Loucy (cell line): ENCODE measurements around the gene ZNF613.
"Not testable (repeated sequence)": the region's sequence is repeated elsewhere in the genome, so short reads cannot be mapped to it uniquely, and the experiment has no call there.

Experiments used
- H2AFZ ChIP-seq: fragments of 200-600 bp; sonication (generic); 2 replicates; pipeline ENCODE4 v1.6.0; 2016; ENCODE audit warnings: antibody characterized with exemption, mild to moderate bottlenecking, low read length, moderate library complexity
- H3F3A ChIP-seq: fragments of 200-600 bp; 2 replicates; pipeline ENCODE4 v1.6.0; 2016; ENCODE audit warnings: antibody characterized with exemption, low read depth, mild to moderate bottlenecking
- H3K27me3 ChIP-seq: fragments of 200-600 bp; sonication (generic); 2 replicates; pipeline ENCODE4 v1.6.1; 2014; ENCODE audit warnings: low read length, mild to moderate bottlenecking; ENCODE audit not compliant: insufficient read depth, poor library complexity, severe bottlenecking
- H3K36me3 ChIP-seq: fragments of 200-600 bp; sonication (generic); 2 replicates; pipeline ENCODE4 v1.6.1; 2016; ENCODE audit warnings: low read length; ENCODE audit not compliant: insufficient read depth
- H3K4me1 ChIP-seq: fragments of 200-600 bp; sonication (generic); 2 replicates; pipeline ENCODE4 v1.5.1; 2014; ENCODE audit warnings: low read length, mild to moderate bottlenecking; ENCODE audit not compliant: insufficient read depth, poor library complexity, severe bottlenecking
- H3K4me2 ChIP-seq: fragments of 200-600 bp; sonication (generic); 2 replicates; pipeline ENCODE4 v1.6.0; 2014; ENCODE audit warnings: antibody characterized with exemption, low read length, low read depth, mild to moderate bottlenecking; ENCODE audit not compliant: poor library complexity, severe bottlenecking
- H3K4me3 ChIP-seq: fragments of 200-600 bp; sonication (generic); 2 replicates; pipeline ENCODE4 v1.5.1; 2014; ENCODE audit warnings: low read length, mild to moderate bottlenecking, mixed read lengths; ENCODE audit not compliant: poor library complexity, severe bottlenecking
- H3K79me2 ChIP-seq: fragments of 200-600 bp; sonication (generic); 2 replicates; pipeline ENCODE4 v1.6.1; 2014; ENCODE audit warnings: low read length; ENCODE audit not compliant: insufficient read depth
- H3K9ac ChIP-seq: fragments of 200-600 bp; sonication (generic); 2 replicates; pipeline ENCODE4 v1.6.0; 2014; ENCODE audit warnings: mild to moderate bottlenecking, low read depth, low read length, moderate library complexity; ENCODE audit not compliant: poor library complexity, severe bottlenecking
- H3K9me2 ChIP-seq: fragments of 200-600 bp; sonication (generic); replicated peaks from 2 replicates; pipeline ENCODE4 v1.6.1; 2016; ENCODE audit warnings: low read depth, low read length, mixed read lengths
- H3K9me3 ChIP-seq: fragments of 200-600 bp; sonication (generic); 2 replicates; pipeline ENCODE4 v1.6.1; 2014; ENCODE audit warnings: mild to moderate bottlenecking, antibody characterized with exemption, low read length, low read depth; ENCODE audit not compliant: insufficient read depth
- H4K20me1 ChIP-seq: fragments of 200-600 bp; sonication (generic); 2 replicates; pipeline ENCODE4 v1.6.0; 2014; ENCODE audit warnings: antibody characterized with exemption, low read length, mild to moderate bottlenecking; ENCODE audit not compliant: insufficient read depth, poor library complexity, severe bottlenecking
- EZH2phosphoT487 ChIP-seq: fragments of 200-600 bp; IDR thresholded peaks from 2 replicates; pipeline ENCODE4 v1.6.1; 2018; ENCODE audit warnings: antibody characterized with exemption, mild to moderate bottlenecking, moderate library complexity, borderline replicate concordance
- TF ChIP-seq, protein P1 (sequence below): fragments of 200-600 bp; sonication (generic); conservative IDR thresholded peaks from 2 replicates; pipeline ENCODE4 v1.5.1; 2014; ENCODE audit warnings: mild to moderate bottlenecking, antibody characterized with exemption, low read length

Gene ZNF613

DNA sequence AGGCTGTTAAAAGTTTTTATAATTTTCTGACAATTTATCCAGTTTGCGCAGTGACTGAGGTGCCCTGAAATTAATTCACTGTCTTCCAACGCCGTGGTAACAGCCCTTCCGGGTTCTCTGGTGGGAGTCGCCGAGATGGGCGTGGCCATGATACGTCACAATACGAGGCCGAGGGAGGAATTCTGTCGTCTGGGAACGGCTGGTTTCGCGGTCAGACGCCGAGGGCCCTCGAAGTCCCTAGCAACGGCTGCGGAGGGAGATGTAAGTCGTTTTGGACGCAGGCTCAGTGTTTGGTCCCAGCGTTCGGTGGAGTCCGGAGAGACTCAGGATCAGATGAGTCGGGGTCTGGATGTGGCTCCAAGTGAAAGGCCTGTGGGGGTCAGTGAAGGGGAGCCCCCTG is 21.7 kb downstream of the ZNF613 start:
- no peaks in the 10 kb centered on the region for H4K20me1 ChIP-seq
- H3K36me3 ChIP-seq, result peaks cover 25% of the 10 kb centered on the region
- no peaks in the 10 kb centered on the region for H3K27me3 ChIP-seq
- no peak overlapping the region for H3K4me3 ChIP-seq
- no peak overlapping the region for H3K4me2 ChIP-seq
- no peak for TF ChIP-seq EZH2phosphoT487
- TF ChIP-seq, protein P1, sequence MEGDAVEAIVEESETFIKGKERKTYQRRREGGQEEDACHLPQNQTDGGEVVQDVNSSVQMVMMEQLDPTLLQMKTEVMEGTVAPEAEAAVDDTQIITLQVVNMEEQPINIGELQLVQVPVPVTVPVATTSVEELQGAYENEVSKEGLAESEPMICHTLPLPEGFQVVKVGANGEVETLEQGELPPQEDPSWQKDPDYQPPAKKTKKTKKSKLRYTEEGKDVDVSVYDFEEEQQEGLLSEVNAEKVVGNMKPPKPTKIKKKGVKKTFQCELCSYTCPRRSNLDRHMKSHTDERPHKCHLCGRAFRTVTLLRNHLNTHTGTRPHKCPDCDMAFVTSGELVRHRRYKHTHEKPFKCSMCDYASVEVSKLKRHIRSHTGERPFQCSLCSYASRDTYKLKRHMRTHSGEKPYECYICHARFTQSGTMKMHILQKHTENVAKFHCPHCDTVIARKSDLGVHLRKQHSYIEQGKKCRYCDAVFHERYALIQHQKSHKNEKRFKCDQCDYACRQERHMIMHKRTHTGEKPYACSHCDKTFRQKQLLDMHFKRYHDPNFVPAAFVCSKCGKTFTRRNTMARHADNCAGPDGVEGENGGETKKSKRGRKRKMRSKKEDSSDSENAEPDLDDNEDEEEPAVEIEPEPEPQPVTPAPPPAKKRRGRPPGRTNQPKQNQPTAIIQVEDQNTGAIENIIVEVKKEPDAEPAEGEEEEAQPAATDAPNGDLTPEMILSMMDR, result no peak
- no peaks in the 10 kb centered on the region for H3K4me1 ChIP-seq
- H3K9me3 ChIP-seq, result peaks cover 29% of the 10 kb centered on the region; the same call in 1 of the 2 replicates
- no peaks in the 10 kb centered on the region for H3K9me2 ChIP-seq
- no peaks in the 10 kb centered on the region for H3K79me2 ChIP-seq
- H2AFZ ChIP-seq, result no peak overlapping the region
- H3F3A ChIP-seq, result no peaks in the 10 kb centered on the region
- no peak overlapping the region for H3K9ac ChIP-seq

GRCh38 chr19:51957846-51958245 is 30.6 kb downstream of the ZNF613 start:
- H3F3A ChIP-seq, result not testable (repeated sequence)

DNA sequence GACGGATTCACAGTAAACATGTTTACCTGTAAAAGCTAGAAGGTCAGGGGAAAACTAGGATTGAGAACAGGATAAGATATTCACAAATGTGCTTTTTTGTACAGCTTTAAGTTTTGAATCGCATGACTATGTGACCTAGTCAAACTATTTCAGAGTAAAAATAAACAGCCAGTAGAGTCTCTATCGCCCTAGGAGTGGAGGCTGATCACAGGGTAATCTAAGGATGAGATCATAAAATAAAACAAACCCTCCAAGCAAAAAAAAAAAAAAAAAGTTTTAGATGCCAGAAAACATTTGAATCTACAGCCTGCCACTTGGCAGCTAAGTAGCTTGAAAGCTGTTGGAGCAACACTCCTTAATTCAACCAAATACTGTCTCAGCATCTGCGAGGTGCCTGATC is 32.5 kb downstream of the ZNF613 start:
- H3K9ac ChIP-seq, result no peak overlapping the region
- TF ChIP-seq, protein P1, result no peak
- no peak for TF ChIP-seq EZH2phosphoT487
- no peaks in the 10 kb centered on the region for H3K9me3 ChIP-seq

More at GRCh38 chr19:51957846-51958245, 30.6 kb downstream of the ZNF613 start:
- not testable (repeated sequence) for H3K9me2 ChIP-seq, H3K9me3 ChIP-seq, H3K4me1 ChIP-seq, H4K20me1 ChIP-seq, H3K4me2 ChIP-seq, H2AFZ ChIP-seq, H3K9ac ChIP-seq, H3K4me3 ChIP-seq, H3K27me3 ChIP-seq, H3K79me2 ChIP-seq, H3K36me3 ChIP-seq

DNA sequence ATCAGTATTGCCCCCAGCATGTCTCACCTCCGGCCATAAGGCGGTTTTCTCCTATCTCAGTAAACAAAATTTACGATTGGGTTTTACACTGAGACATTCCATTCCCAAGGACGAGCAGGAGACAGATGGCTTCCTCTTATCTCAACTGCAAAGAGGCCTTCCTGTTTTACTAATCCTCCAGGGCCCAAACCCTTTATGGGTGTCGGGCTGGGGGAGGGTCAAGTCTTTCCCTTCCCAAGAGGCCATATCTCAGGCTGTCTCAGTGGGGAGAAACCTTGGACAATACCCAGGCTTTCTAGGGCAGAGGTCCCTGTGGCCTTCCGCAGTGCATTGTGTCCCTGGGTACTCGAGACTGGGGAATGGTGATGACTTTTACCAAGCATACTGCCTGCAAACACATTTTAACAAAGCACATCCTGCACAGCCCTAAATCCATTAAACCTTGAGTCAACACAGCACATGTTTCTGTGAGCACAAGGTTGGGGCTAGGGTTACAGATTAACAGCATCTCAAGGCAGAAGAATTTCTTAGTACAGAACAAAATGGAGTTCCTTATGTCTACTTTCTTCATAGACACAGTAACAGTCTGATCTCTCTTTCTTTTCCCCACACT is 33.5 kb downstream of the ZNF613 start:
- H3K4me2 ChIP-seq, H2AFZ ChIP-seq, H3K9me2 ChIP-seq, H3F3A ChIP-seq, H3K9ac ChIP-seq, H3K4me1 ChIP-seq, H3K27me3 ChIP-seq, H3K79me2 ChIP-seq, H3K9me3 ChIP-seq, H3K4me3 ChIP-seq, H4K20me1 ChIP-seq: not testable (repeated sequence)
- H3K36me3 ChIP-seq, result peaks cover 19% of the 10 kb centered on the region

More for the DNA sequence above, 32.5 kb downstream of the ZNF613 start:
- H3K4me1 ChIP-seq, result peaks cover 3% of the 10 kb centered on the region
- no peak overlapping the region for H3K4me3 ChIP-seq
- peaks cover 10% of the 10 kb centered on the region; the same call in 1 of the 2 replicates for H3K36me3 ChIP-seq
- no peaks in the 10 kb centered on the region for H3F3A ChIP-seq
- H4K20me1 ChIP-seq, result no peaks in the 10 kb centered on the region
- no peaks in the 10 kb centered on the region for H3K27me3 ChIP-seq
- H3K9me2 ChIP-seq, result no peaks in the 10 kb centered on the region
- no peak overlapping the region for H2AFZ ChIP-seq
- no peaks in the 10 kb centered on the region for H3K79me2 ChIP-seq
- H3K4me2 ChIP-seq, result no peak overlapping the region
